ENCODE data around the gene MAGEC3.

Gene MAGEC3, protein sequence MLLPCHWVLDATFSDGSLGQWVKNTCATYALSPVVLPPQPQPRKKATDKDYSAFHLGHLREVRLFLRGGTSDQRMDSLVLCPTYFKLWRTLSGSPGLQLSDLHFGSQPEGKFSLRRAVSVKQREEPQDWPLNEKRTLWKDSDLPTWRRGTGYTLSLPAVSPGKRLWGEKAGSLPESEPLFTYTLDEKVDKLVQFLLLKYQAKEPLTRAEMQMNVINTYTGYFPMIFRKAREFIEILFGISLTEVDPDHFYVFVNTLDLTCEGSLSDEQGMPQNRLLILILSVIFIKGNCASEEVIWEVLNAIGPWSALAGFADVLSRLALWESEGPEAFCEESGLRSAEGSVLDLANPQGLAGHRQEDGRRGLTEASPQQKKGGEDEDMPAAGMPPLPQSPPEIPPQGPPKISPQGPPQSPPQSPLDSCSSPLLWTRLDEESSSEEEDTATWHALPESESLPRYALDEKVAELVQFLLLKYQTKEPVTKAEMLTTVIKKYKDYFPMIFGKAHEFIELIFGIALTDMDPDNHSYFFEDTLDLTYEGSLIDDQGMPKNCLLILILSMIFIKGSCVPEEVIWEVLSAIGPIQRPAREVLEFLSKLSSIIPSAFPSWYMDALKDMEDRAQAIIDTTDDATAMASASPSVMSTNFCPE

DNA sequence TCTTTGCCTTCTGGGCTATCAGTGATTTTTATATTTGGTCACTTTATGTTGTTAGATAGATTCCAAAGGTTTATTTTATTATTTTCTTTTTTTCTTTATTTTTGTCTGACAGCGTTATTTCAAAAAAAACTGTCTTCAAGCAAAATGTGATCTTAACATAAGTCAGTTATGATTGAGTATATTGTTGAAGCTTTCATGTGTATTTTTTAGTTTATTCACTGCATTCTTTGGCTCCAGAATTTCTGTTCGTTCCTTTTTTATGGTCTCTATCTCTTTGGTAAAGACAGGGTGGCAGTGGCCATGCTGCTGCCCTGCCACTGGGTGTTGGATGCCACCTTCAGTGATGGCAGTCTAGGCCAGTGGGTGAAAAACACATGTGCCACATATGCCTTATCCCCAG lies at the start of gene MAGEC3:
Gene MAGEC3 (plus strand): TSS at position 301 of the 400 bp plus-strand sequence. CDS start 0 bp downstream, at position 301.
- H3K27ac Mint-ChIP-seq, result no peak within 1 kb of the TSS
- TF ChIP-seq, protein P1, sequence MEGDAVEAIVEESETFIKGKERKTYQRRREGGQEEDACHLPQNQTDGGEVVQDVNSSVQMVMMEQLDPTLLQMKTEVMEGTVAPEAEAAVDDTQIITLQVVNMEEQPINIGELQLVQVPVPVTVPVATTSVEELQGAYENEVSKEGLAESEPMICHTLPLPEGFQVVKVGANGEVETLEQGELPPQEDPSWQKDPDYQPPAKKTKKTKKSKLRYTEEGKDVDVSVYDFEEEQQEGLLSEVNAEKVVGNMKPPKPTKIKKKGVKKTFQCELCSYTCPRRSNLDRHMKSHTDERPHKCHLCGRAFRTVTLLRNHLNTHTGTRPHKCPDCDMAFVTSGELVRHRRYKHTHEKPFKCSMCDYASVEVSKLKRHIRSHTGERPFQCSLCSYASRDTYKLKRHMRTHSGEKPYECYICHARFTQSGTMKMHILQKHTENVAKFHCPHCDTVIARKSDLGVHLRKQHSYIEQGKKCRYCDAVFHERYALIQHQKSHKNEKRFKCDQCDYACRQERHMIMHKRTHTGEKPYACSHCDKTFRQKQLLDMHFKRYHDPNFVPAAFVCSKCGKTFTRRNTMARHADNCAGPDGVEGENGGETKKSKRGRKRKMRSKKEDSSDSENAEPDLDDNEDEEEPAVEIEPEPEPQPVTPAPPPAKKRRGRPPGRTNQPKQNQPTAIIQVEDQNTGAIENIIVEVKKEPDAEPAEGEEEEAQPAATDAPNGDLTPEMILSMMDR (IDR thresholded peaks at IDR 0.05; ENCODE audit: unreplicated experiment in 3 of 3), result no peak
- H3K27me3 Mint-ChIP-seq (ENCODE audit: low read depth), result no peaks in the 10 kb centered on the region
- H3K9me3 Mint-ChIP-seq, result peaks cover 13% of the 10 kb centered on the region
- no peaks in the 10 kb centered on the region for H3K4me1 Mint-ChIP-seq
- H3K36me3 Mint-ChIP-seq (ENCODE audit: low read depth), result no peaks in the 10 kb centered on the region
- H3K4me3 Mint-ChIP-seq, result no peak within 1 kb of the TSS

DNA sequence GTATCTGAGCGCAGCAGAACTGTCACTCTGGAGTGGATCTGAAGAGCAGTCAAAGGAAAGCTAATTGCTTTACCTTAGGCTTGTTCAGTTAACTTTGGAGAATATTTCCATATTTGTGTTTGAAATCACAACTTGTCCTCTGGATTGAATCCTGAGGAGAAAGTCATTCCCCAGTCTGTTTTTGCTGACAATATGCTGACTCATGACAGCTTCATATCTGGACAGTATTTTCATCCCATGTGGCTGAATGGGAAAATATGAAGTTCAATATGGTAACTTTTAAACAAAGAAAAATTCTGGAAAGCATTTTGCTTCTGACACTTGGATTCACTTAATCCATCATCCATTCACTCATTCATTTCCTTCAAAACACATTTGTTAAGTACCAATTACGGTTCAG lies 46.3 kb upstream of the MAGEC3 start:
- Mint-ChIP-seq H3K27me3 (ENCODE audit: low read depth) (no peaks in the 10 kb centered on the region), H3K9me3 (peaks cover 5% of the 10 kb centered on the region), H3K4me3 (no peak overlapping the region), H3K36me3 (ENCODE audit: low read depth) (no peaks in the 10 kb centered on the region), H3K27ac (no peak overlapping the region), H3K4me1 (no peaks in the 10 kb centered on the region)
- TF ChIP-seq, protein P1 (IDR thresholded peaks at IDR 0.05; ENCODE audit: unreplicated experiment in 3 of 3), result no peak

DNA sequence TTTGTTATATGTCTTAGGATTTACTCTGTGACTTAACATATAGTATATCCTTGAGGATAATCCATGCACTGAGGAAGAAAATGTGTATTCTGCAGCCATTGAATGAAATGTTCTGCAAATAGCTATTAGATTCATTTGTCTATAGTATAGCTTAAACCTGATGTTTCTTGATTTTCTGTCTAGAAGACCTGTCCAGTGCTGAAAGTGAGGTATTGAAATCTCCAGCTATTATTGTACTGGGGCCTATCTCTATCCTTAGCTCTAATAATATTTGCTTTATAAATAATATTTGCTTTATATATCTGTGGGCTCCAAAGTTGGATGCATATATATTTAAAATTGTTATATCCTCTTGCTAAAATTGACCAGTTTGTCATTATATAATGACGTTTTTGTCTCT lies 26.7 kb upstream of the MAGEC3 start:
- Mint-ChIP-seq H3K27me3 (ENCODE audit: low read depth) (no peaks in the 10 kb centered on the region), H3K36me3 (ENCODE audit: low read depth) (no peaks in the 10 kb centered on the region), H3K27ac (no peak overlapping the region), H3K9me3 (no peaks in the 10 kb centered on the region), H3K4me3 (no peak overlapping the region), H3K4me1 (no peaks in the 10 kb centered on the region)
- TF ChIP-seq, protein P1 (IDR thresholded peaks at IDR 0.05; ENCODE audit: unreplicated experiment in 3 of 3), result no peak

DNA sequence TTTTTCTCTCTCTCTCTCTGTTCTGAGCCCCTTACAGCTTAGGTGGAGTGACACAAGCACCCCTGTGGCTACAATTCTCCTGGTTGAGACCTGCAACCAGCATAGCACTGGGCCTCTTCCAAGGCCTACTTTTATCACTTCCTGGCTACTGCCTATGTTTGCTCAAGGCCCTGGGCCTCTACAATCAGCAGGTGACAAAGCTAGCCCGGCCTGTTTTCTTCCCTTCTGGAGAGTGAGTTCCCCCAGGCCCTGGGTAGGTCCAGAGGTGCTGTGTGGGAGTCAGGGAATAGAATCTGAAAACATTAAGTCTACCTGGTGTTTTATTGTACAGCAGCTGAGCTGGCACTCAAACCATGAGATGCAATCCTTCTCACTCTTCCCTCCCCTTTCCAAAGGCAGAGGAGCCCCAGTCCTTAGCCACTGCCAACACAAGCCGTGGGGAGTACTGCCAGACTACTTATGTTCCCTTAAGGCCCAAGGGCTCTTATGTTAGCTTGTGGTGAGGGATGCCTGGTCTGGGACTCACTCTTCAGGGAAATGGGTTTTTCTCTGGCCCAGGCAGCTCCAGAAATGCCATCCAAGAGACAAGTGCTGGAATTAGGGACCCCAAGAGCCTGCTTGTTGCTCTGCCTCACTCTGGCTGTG lies 23.8 kb upstream of the MAGEC3 start:
- no peaks in the 10 kb centered on the region for H3K4me1 Mint-ChIP-seq
- no peaks in the 10 kb centered on the region for H3K36me3 Mint-ChIP-seq (ENCODE audit: low read depth)
- TF ChIP-seq, protein P1 (IDR thresholded peaks at IDR 0.05; ENCODE audit: unreplicated experiment in 3 of 3), result no peak
- no peak overlapping the region for H3K4me3 Mint-ChIP-seq
- H3K27ac Mint-ChIP-seq, result no peak overlapping the region
- no peaks in the 10 kb centered on the region for H3K27me3 Mint-ChIP-seq (ENCODE audit: low read depth)
- no peaks in the 10 kb centered on the region for H3K9me3 Mint-ChIP-seq

DNA sequence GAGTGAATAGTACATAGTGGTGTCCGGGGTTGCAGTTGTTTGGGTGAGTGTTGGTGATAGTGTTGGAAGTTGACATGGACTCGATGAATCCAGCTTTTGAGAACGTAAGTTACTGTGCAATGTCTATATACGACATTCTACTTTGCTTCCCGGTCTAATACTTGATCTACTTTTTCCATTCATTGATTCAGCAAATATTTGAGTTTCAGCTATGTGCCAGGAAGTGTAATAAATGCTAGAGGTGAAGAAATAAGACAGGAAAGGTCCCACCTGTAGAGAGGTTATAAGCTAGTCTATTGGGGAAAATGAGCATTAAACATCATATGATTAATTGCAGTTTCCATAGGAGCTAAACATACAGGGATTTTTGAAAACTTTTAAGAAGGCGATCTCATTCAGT lies 22.2 kb upstream of the MAGEC3 start:
- H3K4me3 Mint-ChIP-seq, result no peak overlapping the region
- TF ChIP-seq, protein P1 (IDR thresholded peaks at IDR 0.05; ENCODE audit: unreplicated experiment in 3 of 3), result no peak
- H3K36me3 Mint-ChIP-seq (ENCODE audit: low read depth), result no peaks in the 10 kb centered on the region
- H3K9me3 Mint-ChIP-seq, result peaks cover 3% of the 10 kb centered on the region
- H3K4me1 Mint-ChIP-seq, result no peaks in the 10 kb centered on the region
- H3K27ac Mint-ChIP-seq, result no peak overlapping the region
- no peaks in the 10 kb centered on the region for H3K27me3 Mint-ChIP-seq (ENCODE audit: low read depth)
